ENCODE measurements around the gene SF3B2.

The SF3B2 gene

GRCh38 chr11:66050581-66051231, 1.5 kb upstream of the SF3B2 start:
- no peak for DNase-seq (ENCODE audit: low spot score)

DNA sequence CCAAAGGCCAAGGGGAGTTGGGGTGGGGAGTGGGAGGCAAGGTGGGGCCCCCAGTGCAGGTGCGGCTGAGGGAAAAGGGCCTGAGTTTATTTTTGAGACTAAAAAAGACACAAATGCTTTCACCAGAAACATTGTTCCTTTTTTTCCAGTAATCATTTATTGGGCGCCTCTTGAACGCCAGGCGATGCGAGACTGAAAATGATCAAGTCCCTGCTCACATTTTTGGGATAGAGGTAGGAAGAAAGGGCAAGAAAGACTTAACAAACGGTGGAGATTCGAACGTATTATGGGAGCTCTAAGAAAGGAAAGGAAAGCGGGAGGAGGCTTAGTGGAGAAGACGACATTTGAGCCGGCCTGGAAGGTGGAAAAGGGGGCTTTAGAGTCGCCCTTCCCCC, 796 bp upstream of the SF3B2 start:
- DNase-seq (ENCODE audit: low spot score), result no peak

- no peak for DNase-seq (ENCODE audit: low spot score)
These were observed 459 bp downstream of the SF3B2 start for GRCh38 chr11:66052664-66052982.

DNA sequence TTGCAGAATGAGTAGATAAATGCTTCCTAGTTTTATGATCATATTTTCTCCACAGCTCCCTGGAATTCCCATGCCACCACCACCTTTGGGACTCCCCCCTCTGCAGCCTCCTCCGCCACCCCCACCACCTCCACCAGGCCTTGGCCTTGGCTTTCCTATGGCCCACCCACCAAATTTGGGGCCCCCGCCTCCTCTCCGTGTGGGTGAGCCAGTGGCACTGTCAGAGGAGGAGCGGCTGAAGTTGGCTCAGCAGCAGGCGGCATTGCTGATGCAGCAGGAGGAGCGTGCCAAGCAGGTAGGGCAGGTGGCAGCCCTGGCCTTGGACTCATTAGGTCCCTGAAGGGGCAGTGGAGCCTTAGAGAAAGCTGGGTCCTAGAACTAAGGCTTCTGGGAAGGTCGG, 2.9 kb downstream of the SF3B2 start:
- no peak for DNase-seq (ENCODE audit: low spot score)

- no peak for DNase-seq (ENCODE audit: low spot score)
These were observed 4.3 kb downstream of the SF3B2 start for GRCh38 chr11:66056501-66056900.

DNA sequence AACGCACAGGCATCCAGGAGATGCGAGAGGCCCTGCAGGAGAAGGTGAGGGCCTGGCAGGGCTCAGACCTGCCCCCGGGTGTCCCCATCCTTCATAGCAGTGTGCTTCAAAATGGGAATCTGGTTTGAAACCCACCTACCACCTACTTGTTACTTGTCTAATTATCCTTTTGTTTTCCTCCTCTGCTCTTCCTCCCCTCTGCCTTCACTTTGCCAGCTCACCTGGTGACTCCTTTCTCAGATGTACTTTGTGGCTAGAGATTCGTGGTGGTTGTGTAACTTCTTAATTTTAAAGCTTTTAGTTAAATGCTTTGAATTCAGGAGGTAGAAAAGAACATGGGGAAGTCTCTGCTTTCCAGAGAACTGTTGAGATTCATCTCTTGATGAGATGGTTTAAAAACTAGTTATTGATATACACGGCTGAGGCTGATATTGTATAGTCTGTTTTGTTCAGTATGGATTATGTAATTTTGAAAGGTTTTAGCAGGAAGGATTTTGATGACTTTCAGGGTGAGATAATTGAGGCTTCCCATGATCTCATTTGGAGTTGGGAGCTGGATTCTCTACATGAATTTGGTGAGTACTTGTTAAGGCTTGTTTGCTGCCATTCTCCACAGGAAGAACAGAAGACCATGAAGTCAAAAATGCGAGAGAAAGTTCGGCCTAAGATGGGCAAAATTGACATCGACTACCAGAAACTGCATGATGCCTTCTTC, 8.0 kb downstream of the SF3B2 start:
- no peak for DNase-seq (ENCODE audit: low spot score)

DNA sequence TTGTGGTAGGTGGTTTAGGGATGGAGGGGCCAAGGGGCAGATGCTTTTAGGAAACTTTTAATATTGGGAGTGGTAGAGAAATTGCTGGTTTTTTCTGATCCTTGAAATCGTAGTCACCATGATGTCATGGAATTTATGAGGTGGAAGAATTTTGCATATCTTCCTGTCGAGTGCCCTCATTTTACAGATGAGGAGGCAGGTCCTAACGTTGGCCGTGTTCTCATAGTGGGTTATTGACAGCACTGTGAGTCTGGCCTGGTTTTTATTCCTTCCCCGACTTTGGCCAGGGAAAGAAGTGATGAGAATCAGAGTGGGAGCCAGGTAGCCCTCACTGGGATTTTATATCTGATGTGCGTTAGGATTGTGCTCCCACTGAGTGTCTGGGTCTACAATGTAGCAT, 9.1 kb downstream of the SF3B2 start:
- no peak for DNase-seq (ENCODE audit: low spot score)

DNA sequence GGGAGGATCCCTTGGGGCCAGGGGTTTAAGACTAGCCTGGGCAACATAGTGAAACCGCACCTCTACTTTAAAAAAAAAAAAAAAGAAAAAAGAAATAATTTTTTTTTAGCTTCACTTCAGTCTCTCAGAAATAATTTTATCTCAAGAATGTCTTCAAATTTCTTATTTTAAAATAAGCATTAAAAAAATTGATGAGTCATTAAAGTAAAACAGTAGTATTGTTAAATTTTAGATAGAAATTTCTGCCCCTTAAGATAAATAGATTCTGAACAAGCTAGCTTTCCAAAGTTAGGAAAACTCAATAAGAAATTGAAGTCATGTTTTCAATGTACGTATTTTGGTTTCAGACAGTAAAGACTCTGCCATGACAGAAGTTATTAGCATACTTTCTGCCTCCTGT, 10.2 kb downstream of the SF3B2 start:
- no peak for DNase-seq (ENCODE audit: low spot score)

- no peak for DNase-seq (ENCODE audit: low spot score)
These were observed 11.7 kb downstream of the SF3B2 start for GRCh38 chr11:66063900-66064299.

DNA sequence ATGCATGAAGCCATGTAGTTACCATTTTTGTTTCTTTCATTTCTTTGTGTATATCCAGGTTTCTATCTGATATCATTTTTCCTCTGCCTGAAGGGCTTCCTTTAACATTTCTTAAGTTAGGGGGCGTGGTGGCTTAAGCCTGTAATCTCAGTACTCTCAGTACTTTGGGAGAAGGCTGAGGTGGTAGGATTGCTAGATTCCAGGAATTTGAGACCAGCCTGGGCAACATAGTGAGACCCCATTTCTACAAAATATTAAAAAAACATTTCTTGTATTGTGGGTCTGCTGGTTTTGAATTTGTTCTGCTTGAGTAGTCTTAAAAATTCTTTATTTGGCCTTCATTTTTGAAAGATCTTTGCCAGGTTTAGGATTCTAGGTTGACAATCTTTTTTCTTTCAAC, 12.4 kb downstream of the SF3B2 start:
- DNase-seq (ENCODE audit: low spot score), result no peak

DNA sequence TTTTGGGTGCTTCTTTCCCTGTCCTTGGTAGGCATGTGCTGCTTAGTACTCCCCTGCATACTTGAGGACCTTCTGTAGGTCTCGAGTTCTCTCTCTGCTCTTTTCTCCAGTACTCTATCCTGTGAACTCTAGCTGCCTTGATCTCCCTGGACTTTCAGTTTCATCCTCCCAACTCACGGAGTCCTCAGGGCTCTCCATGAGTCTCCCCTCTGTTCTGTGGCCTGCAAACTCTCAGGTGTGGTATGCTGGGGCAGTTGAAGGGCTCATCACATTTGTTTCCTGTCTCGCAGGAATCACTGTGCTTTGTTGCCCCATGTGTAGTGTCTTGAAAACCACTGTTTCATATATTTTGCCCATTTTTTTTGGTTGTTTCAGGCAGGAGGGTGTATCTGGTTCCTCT, 14.6 kb downstream of the SF3B2 start:
- DNase-seq (ENCODE audit: low spot score), result no peak

- no peak for DNase-seq (ENCODE audit: low spot score)
These were observed 15.5 kb downstream of the SF3B2 start for GRCh38 chr11:66067640-66068039.

- peak; percentile 81 for DNase-seq (ENCODE audit: low spot score)
These were observed 16.1 kb downstream of the SF3B2 start for GRCh38 chr11:66068154-66068821.

GRCh38 chr11:66068923-66069714, 17.0 kb downstream of the SF3B2 start:
- DNase-seq (ENCODE audit: low spot score), result no peak

- peak; percentile 67 for DNase-seq (ENCODE audit: low spot score)
These were observed 17.8 kb downstream of the SF3B2 start, which contains the start of gene PACS1 for GRCh38 chr11:66069715-66070603. PACS1 (plus strand) TSS chr11:66070272; CDS start chr11:66070487, 215 bp downstream.

DNA sequence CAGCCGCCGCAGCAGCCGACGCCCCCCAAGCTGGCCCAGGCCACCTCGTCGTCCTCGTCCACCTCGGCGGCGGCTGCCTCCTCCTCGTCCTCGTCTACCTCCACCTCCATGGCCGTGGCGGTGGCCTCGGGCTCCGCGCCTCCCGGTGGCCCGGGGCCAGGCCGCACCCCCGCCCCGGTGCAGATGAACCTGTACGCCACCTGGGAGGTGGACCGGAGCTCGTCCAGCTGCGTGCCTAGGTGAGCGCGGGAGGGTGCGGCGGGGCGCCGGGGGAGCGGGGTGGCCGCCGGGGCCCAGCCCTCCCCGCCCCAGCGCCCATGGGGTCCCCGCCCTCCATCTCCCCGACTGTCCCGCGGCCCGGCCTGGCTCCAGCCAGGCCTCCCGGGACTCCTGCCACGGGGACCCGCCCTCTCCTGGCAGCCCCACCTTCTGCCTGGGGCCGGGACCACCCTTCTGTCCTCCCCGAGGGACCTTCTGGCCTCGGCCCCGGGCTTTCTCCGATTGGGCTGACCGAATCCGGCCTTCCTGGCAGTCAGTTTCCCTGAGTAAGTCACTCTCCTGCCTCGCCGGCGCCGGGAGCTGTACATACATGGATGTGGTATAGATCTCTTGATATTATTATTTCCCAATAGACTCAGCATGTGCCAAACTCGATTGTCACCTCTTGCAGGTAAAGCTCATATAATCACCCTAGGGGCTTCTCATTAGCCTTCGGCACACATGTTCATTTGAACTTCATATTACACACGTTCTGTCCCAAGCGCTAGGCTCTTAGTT, 18.6 kb downstream of the SF3B2 start:
- DNase-seq (ENCODE audit: low spot score), result no peak

- DNase-seq (ENCODE audit: low spot score), result no peak
These were observed 19.2 kb downstream of the SF3B2 start for GRCh38 chr11:66071381-66071801.

DNA sequence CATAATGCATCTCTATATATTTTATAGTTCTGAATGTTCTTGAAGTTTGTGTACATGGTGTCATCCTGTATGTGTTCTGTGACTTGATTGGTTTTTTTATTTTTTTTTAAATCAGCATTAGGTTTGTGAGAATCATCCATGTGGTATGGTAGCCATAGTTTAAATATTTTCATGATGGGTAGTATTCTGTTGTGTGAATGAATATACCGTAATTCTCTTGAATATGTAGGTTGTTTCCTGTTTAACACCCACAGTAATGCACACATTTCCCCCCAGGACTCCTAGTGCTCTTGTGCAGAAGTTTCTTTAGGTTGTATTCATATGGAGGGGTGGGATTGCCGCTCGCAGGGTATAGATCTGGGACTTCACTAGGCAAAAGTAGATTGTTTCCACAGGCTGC, 19.9 kb downstream of the SF3B2 start:
- DNase-seq (ENCODE audit: low spot score), result no peak

GRCh38 chr11:66072518-66072917, 20.4 kb downstream of the SF3B2 start:
- DNase-seq (ENCODE audit: low spot score), result no peak

DNA sequence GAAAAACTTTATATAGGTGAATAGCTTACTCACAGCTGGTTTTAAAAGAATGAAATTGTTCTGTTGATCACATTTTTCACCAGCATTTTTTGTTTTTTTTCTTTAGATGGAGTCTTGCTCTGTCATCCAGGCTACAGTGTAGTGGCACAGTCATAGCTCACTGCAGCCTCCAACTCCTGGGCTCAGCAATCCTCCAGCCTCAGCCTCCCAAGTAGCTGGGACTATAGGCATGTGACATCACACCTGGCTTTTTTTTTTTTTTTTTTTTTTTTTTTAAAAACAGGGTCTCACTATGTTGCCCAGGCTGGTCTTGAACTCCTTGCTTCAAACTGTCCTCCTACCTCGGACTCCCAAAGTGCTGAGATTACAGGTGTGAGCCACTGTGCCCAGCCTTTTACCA, 21.5 kb downstream of the SF3B2 start:
- DNase-seq (ENCODE audit: low spot score), result no peak

GRCh38 chr11:66075273-66075672, 23.1 kb downstream of the SF3B2 start:
- DNase-seq (ENCODE audit: low spot score), result no peak

Data from HuH-7.5 (cell line).